ENCODE results near the gene PITRM1. TPM values are rescaled to one million over a fixed set of nuclear protein-coding genes. Genes with fewer than 3 reads are reported as not detected.

The PITRM1 gene
- total RNA-seq, 4 donors from 2014 or later = 67.6 to 107 (median 74.0) TPM

GRCh38 chr10:3169673-3170072 is 2.9 kb downstream of the PITRM1 start:
- no peak for TF ChIP-seq CTCF (IDR thresholded peaks at IDR 0.05)
- ATAC-seq (ENCODE audit: low FRiP score) = no peak
- no peak for DNase-seq (ENCODE audit: low spot score)

- DNase-seq (ENCODE audit: low spot score) (no peak), ATAC-seq (ENCODE audit: low FRiP score) (no peak)
- TF ChIP-seq CTCF (IDR thresholded peaks at IDR 0.05) = no peak
These were observed 3.3 kb downstream of the PITRM1 start for GRCh38 chr10:3169271-3169670.

GRCh38 chr10:3167611-3168330 is 4.8 kb downstream of the PITRM1 start:
- ATAC-seq (ENCODE audit: low FRiP score) = no peak
- TF ChIP-seq CTCF (IDR thresholded peaks at IDR 0.05) = no peak

GRCh38 chr10:3166496-3167290 is 5.9 kb downstream of the PITRM1 start:
- TF ChIP-seq CTCF (IDR thresholded peaks at IDR 0.05) = no peak
- ATAC-seq (ENCODE audit: low FRiP score) (no peak), DNase-seq (ENCODE audit: low spot score) (no peak)

More at GRCh38 chr10:3167611-3168330, 4.8 kb downstream of the PITRM1 start:
- DNase-seq (ENCODE audit: low spot score) = no peak

- ATAC-seq (ENCODE audit: low FRiP score) (no peak), DNase-seq (ENCODE audit: low spot score) (no peak)
- TF ChIP-seq CTCF (IDR thresholded peaks at IDR 0.05) = no peak
These were observed 7.4 kb downstream of the PITRM1 start for GRCh38 chr10:3165196-3165595.

- TF ChIP-seq CTCF (IDR thresholded peaks at IDR 0.05) = no peak
- DNase-seq (ENCODE audit: low spot score) = no peak
- ATAC-seq (ENCODE audit: low FRiP score) = no peak
These were observed 8.7 kb downstream of the PITRM1 start for GRCh38 chr10:3163879-3164278.

Measured in omental fat pad (tissue), 4 donors.